ENCODE results near the gene INSIG1. TPM values are rescaled to one million over a fixed set of nuclear protein-coding genes. Genes with fewer than 3 reads are reported as not detected.

The INSIG1 gene
- total RNA-seq, 4 donors from 2014 or later, result 17.5 to 79.4 (median 29.8) TPM

DNA sequence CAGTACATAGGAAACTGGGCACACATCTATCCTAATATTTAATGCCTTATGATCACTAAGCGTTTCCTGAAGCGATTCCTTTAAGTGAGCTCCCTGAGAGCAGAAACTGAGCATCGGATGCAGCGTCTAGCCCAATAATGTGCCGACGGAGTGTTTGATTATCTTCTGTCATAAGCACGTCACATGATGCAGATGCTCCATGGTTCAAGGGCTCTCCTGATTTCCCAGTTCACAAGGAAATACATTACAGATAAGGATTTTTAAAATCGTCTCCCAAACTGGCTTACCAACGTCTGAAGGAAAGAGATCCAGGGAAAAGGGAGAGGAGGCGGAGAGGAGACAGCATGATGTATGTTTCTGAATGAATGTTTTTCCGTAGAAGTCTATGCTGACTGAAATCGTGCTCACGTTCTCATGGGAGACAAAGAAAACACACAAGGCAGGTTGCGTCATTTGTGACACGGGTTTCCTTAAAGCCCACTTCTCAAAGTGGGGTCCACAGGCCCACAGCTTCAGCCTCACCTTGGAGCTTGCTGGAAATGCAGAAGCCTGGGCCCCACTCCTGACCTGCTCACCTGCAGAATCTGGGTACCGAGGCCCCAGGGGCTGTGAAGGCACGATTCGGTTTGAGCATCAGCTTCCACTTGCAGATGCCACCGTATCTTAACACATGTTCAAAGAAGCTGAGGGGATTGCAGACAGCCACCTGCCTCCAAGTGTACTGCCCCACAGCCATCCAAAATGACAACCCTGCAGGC lies 21.5 kb upstream of the INSIG1 start:
- no peak for DNase-seq
- H3K4me1 ChIP-seq, result no peaks in the 10 kb centered on the region
- no peak overlapping the region for H3K4me3 ChIP-seq (replicated peaks in 1 of 3)
- TF ChIP-seq, protein P1, sequence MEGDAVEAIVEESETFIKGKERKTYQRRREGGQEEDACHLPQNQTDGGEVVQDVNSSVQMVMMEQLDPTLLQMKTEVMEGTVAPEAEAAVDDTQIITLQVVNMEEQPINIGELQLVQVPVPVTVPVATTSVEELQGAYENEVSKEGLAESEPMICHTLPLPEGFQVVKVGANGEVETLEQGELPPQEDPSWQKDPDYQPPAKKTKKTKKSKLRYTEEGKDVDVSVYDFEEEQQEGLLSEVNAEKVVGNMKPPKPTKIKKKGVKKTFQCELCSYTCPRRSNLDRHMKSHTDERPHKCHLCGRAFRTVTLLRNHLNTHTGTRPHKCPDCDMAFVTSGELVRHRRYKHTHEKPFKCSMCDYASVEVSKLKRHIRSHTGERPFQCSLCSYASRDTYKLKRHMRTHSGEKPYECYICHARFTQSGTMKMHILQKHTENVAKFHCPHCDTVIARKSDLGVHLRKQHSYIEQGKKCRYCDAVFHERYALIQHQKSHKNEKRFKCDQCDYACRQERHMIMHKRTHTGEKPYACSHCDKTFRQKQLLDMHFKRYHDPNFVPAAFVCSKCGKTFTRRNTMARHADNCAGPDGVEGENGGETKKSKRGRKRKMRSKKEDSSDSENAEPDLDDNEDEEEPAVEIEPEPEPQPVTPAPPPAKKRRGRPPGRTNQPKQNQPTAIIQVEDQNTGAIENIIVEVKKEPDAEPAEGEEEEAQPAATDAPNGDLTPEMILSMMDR (IDR thresholded peaks at IDR 0.05), result no peak
- TF ChIP-seq POLR2A (IDR thresholded peaks at IDR 0.05), result no peak
- no peaks in the 10 kb centered on the region for H3K9me3 ChIP-seq
- H3K27ac ChIP-seq, result no peak overlapping the region
- no peaks in the 10 kb centered on the region for H3K36me3 ChIP-seq
- WGBS, 2 donors, result 80 to 81% methylated on average over 19 of the region's 19 CpGs
- intact Hi-C loops (cut with DNase I), result no loop called here
- H3K27me3 ChIP-seq, result no peaks in the 10 kb centered on the region

DNA sequence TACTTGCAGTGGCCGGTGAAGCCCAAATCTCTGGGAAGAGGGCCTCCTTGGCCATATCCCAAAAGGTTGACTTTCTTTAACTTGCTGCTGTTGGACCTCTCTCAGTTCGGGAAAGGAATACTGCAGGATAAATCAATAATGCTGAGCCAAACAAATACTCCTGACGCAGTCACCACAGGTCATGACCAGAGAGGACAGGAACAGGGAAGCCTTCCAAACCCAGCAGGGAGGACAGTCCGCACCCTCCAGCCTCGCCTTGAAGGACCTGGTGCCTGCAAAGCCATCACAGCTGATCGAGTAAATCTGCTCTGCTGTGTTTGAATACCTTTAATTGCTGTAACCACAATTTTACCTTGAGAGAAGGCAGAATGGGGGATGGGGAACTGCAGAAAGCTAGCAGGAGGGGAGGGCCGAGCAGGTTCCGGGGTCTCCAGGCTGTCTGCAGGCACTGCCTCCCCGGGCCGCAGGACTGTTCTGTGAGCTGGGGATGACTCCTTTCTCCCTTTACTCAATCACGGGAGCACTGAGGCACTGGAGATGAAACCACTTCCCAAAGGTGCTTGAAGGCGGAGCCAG lies 20.8 kb upstream of the INSIG1 start:
- intact Hi-C loops (cut with DNase I), result no loop called here
- Histone ChIP-seq H3K4me1 (no peaks in the 10 kb centered on the region), H3K9me3 (no peaks in the 10 kb centered on the region), H3K27ac (no peak overlapping the region), H3K36me3 (no peaks in the 10 kb centered on the region), H3K4me3 (replicated peaks in 1 of 3) (no peak overlapping the region), H3K27me3 (no peaks in the 10 kb centered on the region)
- TF ChIP-seq, protein P1 (IDR thresholded peaks at IDR 0.05), result no peak
- no peak for TF ChIP-seq POLR2A (IDR thresholded peaks at IDR 0.05)
- no peak for DNase-seq
- WGBS, 2 donors, result 70 to 73% methylated on average over 10 to 12 of the region's 12 CpGs

DNA sequence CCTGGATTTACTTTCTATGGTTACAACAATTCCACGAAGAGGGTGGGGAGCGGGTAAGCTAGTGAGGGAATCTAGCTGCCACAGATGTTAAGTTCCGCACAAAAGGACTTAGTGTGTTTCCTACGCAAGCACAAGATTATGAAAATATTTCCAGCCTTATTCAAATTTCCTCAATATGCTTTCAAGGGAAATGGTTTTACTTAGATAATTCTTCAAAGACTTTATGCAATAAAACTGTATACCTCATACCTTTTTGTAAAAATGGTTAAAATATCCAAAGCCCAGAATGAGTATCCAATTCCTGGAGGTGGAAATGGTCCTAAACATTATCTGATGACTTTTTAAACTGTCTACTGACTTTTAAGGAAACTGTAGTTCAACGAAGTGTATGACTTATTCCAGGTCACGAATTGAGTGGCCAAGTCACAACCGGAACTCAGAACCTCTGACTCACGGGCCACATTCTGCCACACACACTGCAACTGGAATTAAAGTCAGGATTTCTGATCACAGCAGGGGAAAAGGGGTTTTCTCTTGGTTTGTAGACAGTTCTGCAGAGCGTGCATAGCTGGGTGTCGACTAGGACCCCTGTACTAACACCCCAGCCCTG lies 20.2 kb upstream of the INSIG1 start:
- no peaks in the 10 kb centered on the region for H3K27me3 ChIP-seq
- 81 to 88% methylated on average over 10 of the region's 10 CpGs for WGBS, 2 donors
- no peak overlapping the region for H3K4me3 ChIP-seq (replicated peaks in 1 of 3)
- intact Hi-C loops (cut with DNase I), result no loop called here
- TF ChIP-seq, protein P1 (IDR thresholded peaks at IDR 0.05), result no peak
- no peak for TF ChIP-seq POLR2A (IDR thresholded peaks at IDR 0.05)
- H3K9me3 ChIP-seq, result no peaks in the 10 kb centered on the region
- no peak for DNase-seq
- no peak overlapping the region for H3K27ac ChIP-seq
- H3K4me1 ChIP-seq, result peaks cover 0 to 4% of the 10 kb centered on the region in 2 donors
- no peaks in the 10 kb centered on the region for H3K36me3 ChIP-seq

DNA sequence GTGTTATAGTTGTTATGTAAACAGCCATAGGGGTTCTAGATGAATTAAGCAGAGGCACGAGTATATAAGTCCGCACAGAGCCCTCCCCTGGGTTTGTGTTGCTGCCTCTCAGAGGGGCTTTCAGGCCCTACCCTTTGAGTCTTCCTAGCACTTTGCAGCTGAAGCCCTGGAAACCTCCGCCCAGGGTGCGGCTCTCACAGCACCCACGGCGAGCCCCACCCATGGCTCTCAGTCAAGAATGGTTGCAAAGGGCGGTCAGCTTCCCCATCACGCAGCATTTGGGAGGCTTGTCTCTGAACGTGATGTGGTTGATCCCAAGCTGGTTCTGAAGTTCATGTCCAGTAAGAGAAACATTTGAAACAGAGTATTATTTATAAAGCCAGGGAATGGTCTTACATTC lies 18.8 kb upstream of the INSIG1 start:
- no peaks in the 10 kb centered on the region for H3K27me3 ChIP-seq
- peaks cover 0 to 10% of the 10 kb centered on the region in 2 donors for H3K4me1 ChIP-seq
- H3K36me3 ChIP-seq, result no peaks in the 10 kb centered on the region
- intact Hi-C loops (cut with DNase I), result no loop called here
- 80 to 91% methylated on average over 5 to 9 of the region's 9 CpGs for WGBS, 2 donors
- H3K9me3 ChIP-seq, result no peaks in the 10 kb centered on the region
- TF ChIP-seq, protein P1 (IDR thresholded peaks at IDR 0.05), result no peak
- TF ChIP-seq POLR2A (IDR thresholded peaks at IDR 0.05), result no peak
- H3K27ac ChIP-seq, result no peak overlapping the region
- no peak overlapping the region for H3K4me3 ChIP-seq (replicated peaks in 1 of 3)
- DNase-seq, result no peak
